GM12878 (cell line): ENCODE measurements around the gene ILRUN. TPM values are rescaled to one million over a fixed set of nuclear protein-coding genes. Genes with fewer than 3 reads are reported as not detected.

Experiments used
- ATAC-seq: fragments of 200-7000 bp; cut with Tn5 transposase; 3 replicates; pipeline ENCODE4 v1.9.1; 2020; ENCODE audit warnings: mild to moderate bottlenecking, moderate library complexity
- BruUV-seq: library from RNA; stranded (reverse); fragments of 400-500 nt; replicated peaks from 2 replicates; lab custom pipeline; 2021; lab: Mats Ljungman, UMichigan
- CTCF ChIA-PET: fragments of 300-600 bp; sonication (Branson Sonifier 250); formaldehyde crosslinking; extraction: SDS; loops from one replicate; lab custom pipeline; 2021; ENCODE audit warnings: inconsistent platforms; lab: Yijun Ruan, JAX
- POLR2A ChIA-PET: fragments of 350-600 bp; formaldehyde crosslinking; extraction: SDS; loops from one replicate; lab custom pipeline; 2021; ENCODE audit warnings: inconsistent platforms; lab: Charles Lee
- RAD21 ChIA-PET: fragments of 300-600 bp; sonication (Branson Sonifier 250); formaldehyde crosslinking; loops from one replicate; lab custom pipeline; 2023; ENCODE audit warnings: antibody characterized with exemption; ENCODE audit not compliant: unreplicated experiment; lab: Charles Lee
- SMC1A ChIA-PET: fragments of 300-600 bp; sonication (Branson Sonifier 250); formaldehyde crosslinking; loops from one replicate; lab custom pipeline; 2023; ENCODE audit not compliant: unreplicated experiment, uncharacterized antibody; lab: Charles Lee
- DNase-seq: peaks from one replicate; pipeline ENCODE4 v3.0.0-alpha.2; 2011; ENCODE audit warnings: low read depth, low spot score
- FAIRE-seq: peaks from 3 replicates; lab custom pipeline; 2011; peaks lifted over from hg19 to GRCh38; lab: Jason Lieb, UNC
- H2AFZ ChIP-seq: 2 replicates; pipeline ENCODE4 v1.6.0; 2011; ENCODE audit warnings: low read depth, low read length, control low read depth; ENCODE audit not compliant: control insufficient read depth
- H3K27ac ChIP-seq: 2 replicates; pipeline ENCODE4 v1.5.1; 2011; ENCODE audit warnings: control low read depth; ENCODE audit not compliant: control insufficient read depth, insufficient read depth
- H3K27me3 ChIP-seq, 2 experiments: replicated peaks in 1 of 2; 2 replicates each; pipeline versions ENCODE4 v1.6.0 to v1.6.1; 2011; ENCODE audit warnings: low read length in 1 of 2; ENCODE audit not compliant: control insufficient read depth in 2 of 2, insufficient read depth in 2 of 2
- H3K36me3 ChIP-seq, 2 experiments: 2 replicates each; pipeline ENCODE4 v1.5.1; 2011; ENCODE audit warnings: low read length in 1 of 2; ENCODE audit not compliant: control insufficient read depth in 2 of 2, insufficient read depth in 2 of 2
- H3K4me1 ChIP-seq: 2 replicates; pipeline ENCODE4 v1.6.1; 2011; ENCODE audit warnings: mild to moderate bottlenecking, low read length, moderate library complexity, mixed read lengths; ENCODE audit not compliant: control insufficient read depth, insufficient read depth
- H3K4me2 ChIP-seq: 2 replicates; pipeline ENCODE4 v1.6.0; 2011; ENCODE audit warnings: control low read depth; ENCODE audit not compliant: control insufficient read depth, insufficient read depth
- H3K4me3 ChIP-seq: fragments of 200-600 bp; sonication (generic); 2 replicates; pipeline ENCODE4 v1.5.1; 2016
- H3K79me2 ChIP-seq: 2 replicates; pipeline ENCODE4 v1.6.0; 2011; ENCODE audit warnings: low read length; ENCODE audit not compliant: control insufficient read depth, insufficient read depth
- H3K9ac ChIP-seq: 2 replicates; pipeline ENCODE4 v1.8.0; 2011; ENCODE audit warnings: low read length, control low read depth, mixed read lengths; ENCODE audit not compliant: control insufficient read depth, insufficient read depth
- H3K9me3 ChIP-seq: replicated peaks from 3 replicates; pipeline ENCODE4 v1.5.1; 2011; ENCODE audit warnings: mild to moderate bottlenecking, low read length; ENCODE audit not compliant: control insufficient read depth, insufficient read depth
- H4K20me1 ChIP-seq: 2 replicates; pipeline ENCODE4 v1.6.0; 2011; ENCODE audit not compliant: control insufficient read depth, insufficient read depth
- MAX ChIP-seq: IDR thresholded peaks from 2 replicates; pipeline ENCODE4 v1.6.1; 2012; ENCODE audit warnings: low read depth, low read length, improper control_type of control experiment
- NFIC ChIP-seq: IDR thresholded peaks from 2 replicates; pipeline ENCODE4 v1.6.1; 2012; ENCODE audit warnings: low read depth, mild to moderate bottlenecking, inconsistent platforms, low read length, moderate library complexity
- NR2C1 ChIP-seq: fragments of 450-650 bp; IDR thresholded peaks from 2 replicates; pipeline ENCODE4 v1.6.1; 2017; ENCODE audit warnings: antibody characterized with exemption, mild to moderate bottlenecking, moderate library complexity
- PAX5 ChIP-seq: IDR thresholded peaks from 2 replicates; pipeline ENCODE4 v1.6.1; 2011; ENCODE audit warnings: low read depth, low read length, borderline replicate concordance
- SPI1 ChIP-seq: IDR thresholded peaks from 2 replicates; pipeline ENCODE4 v1.6.1; 2011; ENCODE audit warnings: low read depth, mild to moderate bottlenecking, low read length, moderate library complexity, borderline replicate concordance; ENCODE audit not compliant: insufficient read depth
- STAT3 ChIP-seq: IDR thresholded peaks from 2 replicates; pipeline ENCODE4 v1.6.1; 2011; ENCODE audit warnings: low read depth, low read length, improper control_type of control experiment
- YY1 ChIP-seq: IDR thresholded peaks from 2 replicates; pipeline ENCODE4 v1.6.1; 2011; ENCODE audit warnings: low read depth, mild to moderate bottlenecking, low read length
- WGBS: methylation state at CpG from one replicate; pipeline ENCODE4 v1.1.6; 2016; ENCODE audit warnings: low lambda C conversion rate; ENCODE audit not compliant: insufficient replicate concordance, insufficient coverage; ENCODE audit errors: missing lambda C conversion rate; 5-methylcytosine and 5-hydroxymethylcytosine counted together
- in situ Hi-C: fragments of 300-500 bp; cut with MboI; formaldehyde crosslinking; loops from 9 replicates; pipeline ENCODE4 v1.14.3; 2018; ENCODE audit warnings: mixed read lengths
- intact Hi-C: fragments of 100-400 bp; cut with micrococcal nuclease; formaldehyde crosslinking; loops from one replicate; pipeline ENCODE4 v1.14.2; 2022; ENCODE audit not compliant: unreplicated experiment
- polyA plus RNA-seq, 11 experiments: library from polyadenylated mRNA; depleted of rRNA in 4 of 11; unstranded in 6 of 11; stranded (reverse) in 5 of 11; fragments of >200 nt; fragmentation: Nextera tagmentation in 4 of 11; fragmentation: Illumina TruSeq in 1 of 11; extraction: Ambion mirVana in 4 of 11; extraction: Trizol in 1 of 11; gene quantifications; 1 replicate in 1 of 11; 2 replicates in 10 of 11; pipeline versions ENCODE4 v1.2.1 to v1.2.3, GENCODE V29; 2011 to 2016; ENCODE audit warnings: inconsistent platforms in 2 of 11, missing spikeins in 2 of 11, low read depth in 1 of 11
- total RNA-seq, 4 experiments: library from RNA; depleted of rRNA in 3 of 4; stranded (reverse); fragments of >200 nt in 3 of 4; fragmentation: Illumina TruSeq in 1 of 4; extraction: Trizol in 1 of 4; gene quantifications; 2 replicates each; pipeline versions ENCODE4 v1.2.1 to v1.2.3, GENCODE V29; 2013 to 2021
- TF ChIP-seq, protein P1 (sequence below): fragments of 450-650 bp; conservative IDR thresholded peaks from 2 replicates; pipeline ENCODE4 v1.6.1; 2017; ENCODE audit warnings: mild to moderate bottlenecking, moderate library complexity
- TF ChIP-seq, protein P2 (sequence below): IDR thresholded peaks from 2 replicates; pipeline ENCODE4 v1.6.1; 2011; ENCODE audit warnings: borderline replicate concordance, low read depth, mild to moderate bottlenecking, moderate library complexity, low read length; ENCODE audit not compliant: insufficient read depth, poor library complexity, severe bottlenecking

ILRUN gene
- total and polyA plus RNA-seq, 10 of the 15 experiments (the other 5 are each of a cell fraction or from before 2014, with no cell fraction given) = 21.0 to 114 (median 48.9) TPM

GRCh38 chr6:34665019-34665418 lies 31.5 kb downstream of the ILRUN start:
- Histone ChIP-seq H4K20me1 (no peaks in the 10 kb centered on the region), H3K4me3 (peak overlapping the region; percentile 2; the same call in 1 of the 2 replicates), H3K4me2 (peak overlapping the region; percentile 75), H3K36me3 (no peaks in the 10 kb centered on the region), H3K9ac (peak overlapping the region; percentile 57), H3K4me1 (peaks cover 43% of the 10 kb centered on the region), H3K27me3 (no peaks in the 10 kb centered on the region), H3K27ac (peak overlapping the region; percentile 84), H3K79me2 (peaks cover 89% of the 10 kb centered on the region), H3K9me3 (peaks cover 2% of the 10 kb centered on the region; the same call in 2 of the 3 replicates), H2AFZ (no peak overlapping the region)
- CTCF ChIA-PET = interaction anchor here (1.2 to 3.9 kb wide), 3 partner anchors 8 to 26 kb away, joined by 3 to 15 read pairs (median 6); no protein-coding TSS in a partner anchor
- FAIRE-seq (no peak), ATAC-seq (no peak), DNase-seq (no peak)
- no TSS peak for BruUV-seq
- TF ChIP-seq NFIC = no peak
- WGBS = 57% methylated on average over 3 of the region's 4 CpGs
- in situ Hi-C loops (loop anchor here (25.0 kb wide), 2 partner anchors 1603 to 1703 kb away; partner anchors contain the start of genes BRD2, HLA-DMA and HLA-DPA1), intact Hi-C loops (no loop called here)
- SMC1A ChIA-PET = interaction anchor here (0.6 to 4.8 kb wide), 12 partner anchors 8 to 44 kb away, joined by 3 to 32 read pairs (median 6); partner anchors contain the start of gene ILRUN
- RAD21 ChIA-PET = interaction anchor here (0.7 to 4.0 kb wide), 6 partner anchors 8 to 473 kb away, joined by 3 to 28 read pairs (median 7); no protein-coding TSS in a partner anchor
- POLR2A ChIA-PET = interaction anchor here (0.8 to 14.9 kb wide), 7 partner anchors 8 to 223 kb away, joined by 3 to 329 read pairs (median 6); partner anchors contain the start of genes ILRUN and TAF11

DNA sequence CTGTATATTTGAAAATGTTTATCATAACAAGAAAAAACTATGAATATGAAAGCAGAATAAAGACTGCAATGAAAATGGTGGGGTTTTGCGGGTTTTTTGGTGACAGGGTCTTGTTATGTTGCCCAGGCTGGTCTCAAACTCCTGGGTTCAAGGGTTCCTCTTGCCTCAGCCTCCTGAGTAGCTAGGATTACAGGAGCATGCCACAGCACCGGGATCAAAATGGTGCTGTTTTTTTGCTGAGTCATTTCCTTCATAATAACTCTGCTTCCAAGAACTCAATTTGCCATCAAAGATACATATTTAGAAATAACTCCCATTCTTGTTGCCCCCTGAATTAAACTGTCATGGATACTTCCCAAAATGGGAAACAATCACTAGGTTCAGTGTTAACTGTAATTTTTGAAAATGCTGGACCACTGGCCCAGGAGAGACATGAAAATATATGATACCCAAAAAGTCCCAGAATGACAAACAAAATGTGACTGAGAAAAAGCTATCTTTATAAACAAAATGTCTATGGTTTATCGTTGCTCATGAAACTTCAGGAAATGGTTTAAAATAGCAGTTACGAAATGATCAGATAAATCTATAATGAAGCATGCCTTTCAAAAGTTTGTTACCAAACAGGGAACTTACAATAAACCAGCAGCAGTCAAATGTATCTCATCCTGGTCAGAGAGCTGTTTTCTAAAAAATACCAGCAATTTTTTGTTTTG lies 32.2 kb downstream of the ILRUN start:
- peak overlapping the region; percentile 2; the same call in 1 of the 2 replicates for H3K4me3 ChIP-seq
- DNase-seq (no peak), ATAC-seq (no peak), FAIRE-seq (no peak)
- RAD21 ChIA-PET = interaction anchor here (0.7 to 4.0 kb wide), 7 partner anchors 8 to 474 kb away, joined by 3 to 28 read pairs (median 6); partner anchors contain the start of gene BLTP3A
- peaks cover 2% of the 10 kb centered on the region; the same call in 2 of the 3 replicates for H3K9me3 ChIP-seq
- intact Hi-C loops (no loop called here), in situ Hi-C loops (loop anchor here (25.0 kb wide), 2 partner anchors 1602 to 1702 kb away; partner anchors contain the start of genes BRD2, HLA-DMA and HLA-DPA1)
- POLR2A ChIA-PET = interaction anchor here (0.7 to 14.9 kb wide), 8 partner anchors 7 to 224 kb away, joined by 3 to 329 read pairs (median 5); partner anchors contain the start of genes ILRUN and TAF11
- no peaks in the 10 kb centered on the region for H4K20me1 ChIP-seq
- no peaks in the 10 kb centered on the region for H3K27me3 ChIP-seq
- 24% methylated on average over 4 of the region's 4 CpGs for WGBS
- H3K9ac ChIP-seq = peak overlapping the region; percentile 57
- peaks cover 89% of the 10 kb centered on the region for H3K79me2 ChIP-seq
- peaks cover 48% of the 10 kb centered on the region for H3K4me1 ChIP-seq
- CTCF ChIA-PET = interaction anchor here (1.2 to 3.9 kb wide), 4 partner anchors 9 to 28 kb away, joined by 3 to 15 read pairs (median 5); no protein-coding TSS in a partner anchor
- no peak overlapping the region for H2AFZ ChIP-seq
- peak overlapping the region; percentile 84 for H3K27ac ChIP-seq
- SMC1A ChIA-PET = interaction anchor here (1.1 to 4.8 kb wide), 10 partner anchors 8 to 45 kb away, joined by 3 to 32 read pairs (median 8); partner anchors contain the start of gene ILRUN
- peak overlapping the region; percentile 75 for H3K4me2 ChIP-seq
- no peaks in the 10 kb centered on the region for H3K36me3 ChIP-seq
- no TSS peak for BruUV-seq
- TF ChIP-seq PAX5 (no peak), SPI1 (no peak), STAT3 (no peak), NR2C1 (no peak), MAX (no peak), YY1 (0 out of 2 replicates have a peak, but pooled peaks have one; percentile 56)
- TF ChIP-seq, protein P1, sequence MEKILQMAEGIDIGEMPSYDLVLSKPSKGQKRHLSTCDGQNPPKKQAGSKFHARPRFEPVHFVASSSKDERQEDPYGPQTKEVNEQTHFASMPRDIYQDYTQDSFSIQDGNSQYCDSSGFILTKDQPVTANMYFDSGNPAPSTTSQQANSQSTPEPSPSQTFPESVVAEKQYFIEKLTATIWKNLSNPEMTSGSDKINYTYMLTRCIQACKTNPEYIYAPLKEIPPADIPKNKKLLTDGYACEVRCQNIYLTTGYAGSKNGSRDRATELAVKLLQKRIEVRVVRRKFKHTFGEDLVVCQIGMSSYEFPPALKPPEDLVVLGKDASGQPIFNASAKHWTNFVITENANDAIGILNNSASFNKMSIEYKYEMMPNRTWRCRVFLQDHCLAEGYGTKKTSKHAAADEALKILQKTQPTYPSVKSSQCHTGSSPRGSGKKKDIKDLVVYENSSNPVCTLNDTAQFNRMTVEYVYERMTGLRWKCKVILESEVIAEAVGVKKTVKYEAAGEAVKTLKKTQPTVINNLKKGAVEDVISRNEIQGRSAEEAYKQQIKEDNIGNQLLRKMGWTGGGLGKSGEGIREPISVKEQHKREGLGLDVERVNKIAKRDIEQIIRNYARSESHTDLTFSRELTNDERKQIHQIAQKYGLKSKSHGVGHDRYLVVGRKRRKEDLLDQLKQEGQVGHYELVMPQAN = no peak
- TF ChIP-seq, protein P2, sequence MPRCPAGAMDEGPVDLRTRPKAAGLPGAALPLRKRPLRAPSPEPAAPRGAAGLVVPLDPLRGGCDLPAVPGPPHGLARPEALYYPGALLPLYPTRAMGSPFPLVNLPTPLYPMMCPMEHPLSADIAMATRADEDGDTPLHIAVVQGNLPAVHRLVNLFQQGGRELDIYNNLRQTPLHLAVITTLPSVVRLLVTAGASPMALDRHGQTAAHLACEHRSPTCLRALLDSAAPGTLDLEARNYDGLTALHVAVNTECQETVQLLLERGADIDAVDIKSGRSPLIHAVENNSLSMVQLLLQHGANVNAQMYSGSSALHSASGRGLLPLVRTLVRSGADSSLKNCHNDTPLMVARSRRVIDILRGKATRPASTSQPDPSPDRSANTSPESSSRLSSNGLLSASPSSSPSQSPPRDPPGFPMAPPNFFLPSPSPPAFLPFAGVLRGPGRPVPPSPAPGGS = no peak
